PC-3 (cell line): ENCODE data around the gene LY86. TPM values are rescaled to one million over a fixed set of nuclear protein-coding genes. Genes with fewer than 3 reads are reported as not detected.

Experiments
- ATAC-seq: fragments of 200-7000 bp; cut with Tn5 transposase; 2 replicates; pipeline ENCODE4 v1.9.1; 2020; ENCODE audit warnings: mild to moderate bottlenecking, moderate library complexity
- BruUV-seq: library from RNA; stranded (reverse); fragments of 400-500 nt; replicated peaks from 2 replicates; lab custom pipeline; 2021; lab: Mats Ljungman, UMichigan
- CTCF ChIA-PET: fragments of 300-600 bp; sonication (Branson Sonifier 250); formaldehyde crosslinking; loops from one replicate; lab custom pipeline; 2022; ENCODE audit warnings: antibody characterized with exemption; lab: Charles Lee
- POLR2A ChIA-PET: fragments of 300-600 bp; sonication (Branson Sonifier 250); formaldehyde crosslinking; loops from one replicate; lab custom pipeline; 2022; ENCODE audit warnings: antibody characterized with exemption; ENCODE audit not compliant: unreplicated experiment; lab: Charles Lee
- DNase-seq: peaks from one replicate; pipeline ENCODE4 v3.0.0-alpha.2; 2015
- H2AFZ ChIP-seq: fragments of 300-600 bp; sonication (generic); 2 replicates; pipeline ENCODE4 v1.6.0; 2016; ENCODE audit warnings: antibody characterized with exemption, low read length
- H3F3A ChIP-seq: fragments of 300-600 bp; sonication (generic); one replicate; pipeline ENCODE4 v1.6.0; 2017; ENCODE audit warnings: antibody characterized with exemption, low read length, control low read depth, mild to moderate bottlenecking; ENCODE audit not compliant: unreplicated experiment
- H3K27ac ChIP-seq: fragments of 300-600 bp; sonication (generic); 2 replicates; pipeline ENCODE4 v1.5.1; 2016; ENCODE audit warnings: mild to moderate bottlenecking, low read length
- H3K27me3 ChIP-seq: fragments of 300-600 bp; sonication (generic); 2 replicates; pipeline ENCODE4 v1.6.1; 2016; ENCODE audit warnings: low read length, mixed read lengths
- H3K36me3 ChIP-seq: fragments of 300-600 bp; sonication (generic); 2 replicates; pipeline ENCODE4 v1.6.1; 2016; ENCODE audit warnings: low read depth, mixed run types, low read length, mixed read lengths
- H3K4me1 ChIP-seq: fragments of 300-600 bp; sonication (generic); 2 replicates; pipeline ENCODE4 v1.5.1; 2016; ENCODE audit warnings: low read length; ENCODE audit not compliant: insufficient read depth
- H3K4me2 ChIP-seq: fragments of 300-600 bp; sonication (generic); 2 replicates; pipeline ENCODE4 v1.6.0; 2016; ENCODE audit warnings: low read length
- H3K4me3 ChIP-seq: fragments of 300-600 bp; sonication (generic); 2 replicates; pipeline ENCODE4 v1.5.1; 2016; ENCODE audit warnings: mild to moderate bottlenecking, low read length, mixed read lengths
- H3K79me2 ChIP-seq: fragments of 300-600 bp; sonication (generic); 2 replicates; pipeline ENCODE4 v1.6.1; 2017; ENCODE audit warnings: low read length, mixed read lengths
- H3K9ac ChIP-seq: fragments of 300-600 bp; sonication (generic); 2 replicates; pipeline ENCODE4 v1.6.0; 2016; ENCODE audit warnings: mild to moderate bottlenecking, low read length
- H3K9me2 ChIP-seq: fragments of 300-600 bp; sonication (generic); replicated peaks from 2 replicates; pipeline ENCODE4 v1.6.1; 2016; ENCODE audit warnings: mixed run types, low read length, mixed read lengths
- H3K9me3 ChIP-seq: fragments of 300-600 bp; sonication (generic); 2 replicates; pipeline ENCODE4 v1.6.1; 2016; ENCODE audit warnings: low read length, mixed read lengths
- H4K20me1 ChIP-seq: fragments of 300-600 bp; sonication (generic); 2 replicates; pipeline ENCODE4 v1.6.1; 2016; ENCODE audit warnings: low read length, mixed read lengths
- EZH2 ChIP-seq: fragments of 300-600 bp; sonication (generic); IDR thresholded peaks from one replicate; pipeline ENCODE4 v1.6.1; 2017; ENCODE audit warnings: antibody characterized with exemption, mild to moderate bottlenecking, low read length; ENCODE audit not compliant: unreplicated experiment
- EZH2phosphoT487 ChIP-seq: fragments of 300-600 bp; sonication (generic); IDR thresholded peaks from 2 replicates; pipeline ENCODE4 v1.6.1; 2018; ENCODE audit warnings: mild to moderate bottlenecking, antibody characterized with exemption, low read length, borderline replicate concordance
- intact Hi-C: fragments of 100-400 bp; cut with micrococcal nuclease; formaldehyde crosslinking; loops from 2 replicates; pipeline ENCODE4 v1.9.0; 2023
- total RNA-seq: library from RNA; depleted of rRNA; stranded (reverse); fragments of >200 nt; gene quantifications from 2 replicates; pipeline ENCODE4 v1.2.3, GENCODE V29; 2014
- TF ChIP-seq, protein P1 (sequence below): fragments of 300-600 bp; sonication (generic); conservative IDR thresholded peaks from 2 replicates; pipeline ENCODE4 v1.5.1; 2017; ENCODE audit warnings: antibody characterized with exemption, low read depth, mild to moderate bottlenecking, low read length

The LY86 gene
- total RNA-seq, 1 experiment from 2014 or later: not detected

DNA sequence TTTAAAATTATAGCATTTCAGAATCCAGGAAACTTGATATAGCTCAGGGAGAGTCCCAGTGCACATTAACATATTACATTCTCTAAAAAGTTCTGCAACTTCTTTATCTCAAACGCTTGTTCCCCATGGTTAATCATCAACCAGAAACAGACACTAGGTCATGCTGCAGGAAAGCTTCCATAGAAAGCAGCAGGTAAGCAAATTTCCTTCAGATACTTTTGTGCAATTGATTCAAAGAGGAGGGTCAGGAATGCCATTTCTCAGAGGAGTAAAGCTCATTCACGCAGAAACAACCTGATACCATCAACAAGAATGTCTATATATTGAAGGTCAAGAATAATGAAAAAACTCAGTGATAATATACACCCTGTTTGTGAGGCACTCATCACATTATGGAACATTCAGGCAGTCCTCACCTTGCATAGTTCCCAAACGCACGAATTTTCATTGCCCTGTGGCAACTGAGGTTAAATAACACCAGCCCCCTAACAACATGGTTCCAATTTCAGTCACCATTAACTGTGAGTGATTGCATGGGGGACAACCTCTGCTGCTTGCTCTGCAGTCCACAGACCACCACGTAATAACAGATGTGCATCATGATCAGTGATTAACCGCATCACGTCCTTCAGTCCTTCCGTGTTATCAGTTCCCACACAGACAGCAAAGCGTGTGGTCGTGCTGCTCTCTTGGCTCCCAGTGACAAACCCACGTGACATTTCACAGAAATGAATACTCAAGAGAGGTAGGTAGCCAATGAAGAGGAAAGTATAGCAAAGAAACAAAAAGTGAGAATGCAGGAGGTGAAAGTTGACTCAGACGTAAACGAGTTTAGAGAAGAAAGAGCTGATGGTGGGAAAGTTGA lies 95.7 kb downstream of the LY86 start:
- no peak overlapping the region for H3K4me2 ChIP-seq

GRCh38 chr6:6685249-6686040 lies 96.9 kb downstream of the LY86 start:
- DNase-seq (no peak), ATAC-seq (no peak)
- ChIA-PET CTCF (no interaction called here), POLR2A (no interaction called here)
- no TSS peak for BruUV-seq
- no peaks in the 10 kb centered on the region for H3F3A ChIP-seq
- H4K20me1 ChIP-seq: no peaks in the 10 kb centered on the region
- no peak overlapping the region for H3K9ac ChIP-seq
- intact Hi-C loops: loop anchor here (5.0 kb wide), 3 partner anchors 127 to 457 kb away; no protein-coding TSS in a partner anchor
- H3K9me3 ChIP-seq: no peaks in the 10 kb centered on the region
- peaks cover 40% of the 10 kb centered on the region for H3K4me1 ChIP-seq
- H3K79me2 ChIP-seq: no peaks in the 10 kb centered on the region
- no peak overlapping the region for H2AFZ ChIP-seq
- no peak overlapping the region for H3K4me3 ChIP-seq
- H3K9me2 ChIP-seq: no peaks in the 10 kb centered on the region
- H3K27me3 ChIP-seq: no peaks in the 10 kb centered on the region
- TF ChIP-seq EZH2phosphoT487 (no peak), EZH2 (no peak)
- TF ChIP-seq, protein P1, sequence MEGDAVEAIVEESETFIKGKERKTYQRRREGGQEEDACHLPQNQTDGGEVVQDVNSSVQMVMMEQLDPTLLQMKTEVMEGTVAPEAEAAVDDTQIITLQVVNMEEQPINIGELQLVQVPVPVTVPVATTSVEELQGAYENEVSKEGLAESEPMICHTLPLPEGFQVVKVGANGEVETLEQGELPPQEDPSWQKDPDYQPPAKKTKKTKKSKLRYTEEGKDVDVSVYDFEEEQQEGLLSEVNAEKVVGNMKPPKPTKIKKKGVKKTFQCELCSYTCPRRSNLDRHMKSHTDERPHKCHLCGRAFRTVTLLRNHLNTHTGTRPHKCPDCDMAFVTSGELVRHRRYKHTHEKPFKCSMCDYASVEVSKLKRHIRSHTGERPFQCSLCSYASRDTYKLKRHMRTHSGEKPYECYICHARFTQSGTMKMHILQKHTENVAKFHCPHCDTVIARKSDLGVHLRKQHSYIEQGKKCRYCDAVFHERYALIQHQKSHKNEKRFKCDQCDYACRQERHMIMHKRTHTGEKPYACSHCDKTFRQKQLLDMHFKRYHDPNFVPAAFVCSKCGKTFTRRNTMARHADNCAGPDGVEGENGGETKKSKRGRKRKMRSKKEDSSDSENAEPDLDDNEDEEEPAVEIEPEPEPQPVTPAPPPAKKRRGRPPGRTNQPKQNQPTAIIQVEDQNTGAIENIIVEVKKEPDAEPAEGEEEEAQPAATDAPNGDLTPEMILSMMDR: no peak
- H3K4me2 ChIP-seq: no peak overlapping the region
- no peak overlapping the region for H3K27ac ChIP-seq
- H3K36me3 ChIP-seq: no peaks in the 10 kb centered on the region

More for the DNA sequence above, 95.7 kb downstream of the LY86 start:
- Histone ChIP-seq H3K9ac (no peak overlapping the region), H4K20me1 (no peaks in the 10 kb centered on the region), H3K27me3 (no peaks in the 10 kb centered on the region), H3K9me2 (no peaks in the 10 kb centered on the region), H3K36me3 (no peaks in the 10 kb centered on the region), H3K4me1 (peaks cover 27% of the 10 kb centered on the region), H3K27ac (no peak overlapping the region), H3K4me3 (no peak overlapping the region), H3K79me2 (no peaks in the 10 kb centered on the region), H2AFZ (no peak overlapping the region), H3K9me3 (no peaks in the 10 kb centered on the region), H3F3A (no peaks in the 10 kb centered on the region)
- DNase-seq: no peak
- intact Hi-C loops: no loop called here
- ChIA-PET POLR2A (no interaction called here), CTCF (no interaction called here)
- no TSS peak for BruUV-seq
- no peak for ATAC-seq
- TF ChIP-seq EZH2phosphoT487 (no peak), EZH2 (no peak)
- TF ChIP-seq, protein P1: no peak
